HepG2 (cell line): ENCODE measurements around the gene PARVA.

ENCODE experiments used
- ESRRA ChIP-seq: sonication (generic); formaldehyde crosslinking; IDR thresholded peaks from 2 replicates; pipeline ENCODE4 v1.5.1; 2020; ENCODE audit warnings: mild to moderate bottlenecking, low read depth, missing genetic modification reagents
- FOXA1 ChIP-seq, 2 experiments: fragments of 450-650 bp in 1 of 2; sonication (generic) in 1 of 2; formaldehyde crosslinking in 1 of 2; IDR thresholded peaks; 2 replicates each; pipeline versions ENCODE4 v1.4.0 to v1.6.1; 2016 to 2020; ENCODE audit warnings: missing genetic modification reagents in 1 of 2
- IRF2 ChIP-seq: IDR thresholded peaks from 2 replicates; pipeline ENCODE4 v1.6.1; 2018; ENCODE audit warnings: missing genetic modification reagents, missing compliant biosample characterization
- MEIS2 ChIP-seq: sonication (generic); formaldehyde crosslinking; IDR thresholded peaks from 2 replicates; pipeline ENCODE4 v1.9.0; 2021; ENCODE audit warnings: mild to moderate bottlenecking, missing genetic modification reagents
- POLR2A ChIP-seq, 2 experiments: IDR thresholded peaks; 2 replicates each; pipeline ENCODE4 v1.6.1; 2011; ENCODE audit warnings: low read depth in 2 of 2, low read length in 2 of 2, mild to moderate bottlenecking in 1 of 2, moderate library complexity in 1 of 2; ENCODE audit not compliant: insufficient read depth in 1 of 2
- SOX6 ChIP-seq, 2 experiments: fragments of 450-650 bp in 1 of 2; sonication (generic) in 1 of 2; formaldehyde crosslinking in 1 of 2; IDR thresholded peaks; 2 replicates each; pipeline versions ENCODE4 v1.4.0 to v1.6.1; 2017 to 2020; ENCODE audit warnings: antibody characterized with exemption in 1 of 2, mild to moderate bottlenecking in 1 of 2, missing genetic modification reagents in 1 of 2
- YY1 ChIP-seq: IDR thresholded peaks from 2 replicates; pipeline ENCODE4 v1.6.1; 2011; ENCODE audit warnings: low read length, low read depth, moderate library complexity, mild to moderate bottlenecking; ENCODE audit not compliant: insufficient read depth, insufficient replicate concordance
- ZNF34 ChIP-seq: sonication (generic); formaldehyde crosslinking; IDR thresholded peaks from 2 replicates; pipeline ENCODE4 v1.4.0; 2020; ENCODE audit warnings: mild to moderate bottlenecking, missing genetic modification reagents, borderline replicate concordance
- TF ChIP-seq, protein P1 (sequence below): sonication (generic); formaldehyde crosslinking; IDR thresholded peaks from 2 replicates; pipeline ENCODE4 v1.5.0; 2020; ENCODE audit warnings: mild to moderate bottlenecking, missing genetic modification reagents
- TF ChIP-seq, protein P2 (sequence below): IDR thresholded peaks from 2 replicates; pipeline ENCODE4 v1.6.1; 2016; ENCODE audit warnings: missing compliant biosample characterization, missing genetic modification reagents, borderline replicate concordance
- TF ChIP-seq, protein P3 (sequence below): sonication (generic); formaldehyde crosslinking; IDR thresholded peaks from 2 replicates; pipeline ENCODE4 v1.4.0; 2020; ENCODE audit warnings: missing genetic modification reagents

DNA sequence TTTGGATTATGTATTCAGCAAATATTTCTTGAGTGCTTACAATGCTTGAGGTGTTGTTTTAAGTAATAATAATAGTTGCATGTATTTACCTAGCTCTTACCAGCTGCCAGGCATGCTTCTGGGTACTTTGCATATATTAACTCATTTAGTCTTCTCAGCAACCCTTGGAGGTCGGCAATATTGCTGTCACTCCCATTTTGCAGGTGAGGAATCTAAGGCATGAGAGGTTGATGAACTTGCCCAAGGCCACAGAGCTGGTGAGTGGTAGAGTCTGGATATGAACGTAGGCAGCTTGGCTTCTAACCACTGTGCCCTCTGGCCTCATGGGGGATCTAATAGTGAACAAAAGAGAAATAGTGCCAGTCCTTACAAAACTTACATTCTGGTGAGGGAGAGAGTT is 92.9 kb downstream of the PARVA start:
- TF ChIP-seq ZNF34 (CRISPR knock-in tag), result no peak
- no peak for TF ChIP-seq FOXA1 (IDR thresholded peaks at IDR 0.05)
- no peak for TF ChIP-seq FOXA1 (CRISPR knock-in tag; IDR thresholded peaks at IDR 0.05)
- TF ChIP-seq YY1, result no peak
- TF ChIP-seq, protein P1, sequence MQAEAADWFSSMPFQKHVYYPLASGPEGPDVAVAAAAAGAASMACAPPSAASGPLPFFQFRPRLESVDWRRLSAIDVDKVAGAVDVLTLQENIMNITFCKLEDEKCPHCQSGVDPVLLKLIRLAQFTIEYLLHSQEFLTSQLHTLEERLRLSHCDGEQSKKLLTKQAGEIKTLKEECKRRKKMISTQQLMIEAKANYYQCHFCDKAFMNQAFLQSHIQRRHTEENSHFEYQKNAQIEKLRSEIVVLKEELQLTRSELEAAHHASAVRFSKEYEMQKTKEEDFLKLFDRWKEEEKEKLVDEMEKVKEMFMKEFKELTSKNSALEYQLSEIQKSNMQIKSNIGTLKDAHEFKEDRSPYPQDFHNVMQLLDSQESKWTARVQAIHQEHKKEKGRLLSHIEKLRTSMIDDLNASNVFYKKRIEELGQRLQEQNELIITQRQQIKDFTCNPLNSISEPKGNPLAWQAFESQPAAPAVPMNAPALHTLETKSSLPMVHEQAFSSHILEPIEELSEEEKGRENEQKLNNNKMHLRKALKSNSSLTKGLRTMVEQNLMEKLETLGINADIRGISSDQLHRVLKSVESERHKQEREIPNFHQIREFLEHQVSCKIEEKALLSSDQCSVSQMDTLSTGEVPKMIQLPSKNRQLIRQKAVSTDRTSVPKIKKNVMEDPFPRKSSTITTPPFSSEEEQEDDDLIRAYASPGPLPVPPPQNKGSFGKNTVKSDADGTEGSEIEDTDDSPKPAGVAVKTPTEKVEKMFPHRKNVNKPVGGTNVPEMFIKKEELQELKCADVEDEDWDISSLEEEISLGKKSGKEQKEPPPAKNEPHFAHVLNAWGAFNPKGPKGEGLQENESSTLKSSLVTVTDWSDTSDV (CRISPR knock-in tag), result no peak
- no peak for TF ChIP-seq IRF2 (CRISPR knock-in tag)
- no peak for TF ChIP-seq ESRRA (CRISPR knock-in tag)
- no peak for TF ChIP-seq MEIS2 (CRISPR knock-in tag)
- TF ChIP-seq SOX6 (IDR thresholded peaks at IDR 0.05), result no peak
- no peak for TF ChIP-seq SOX6 (CRISPR knock-in tag; IDR thresholded peaks at IDR 0.05)
- TF ChIP-seq, protein P2, sequence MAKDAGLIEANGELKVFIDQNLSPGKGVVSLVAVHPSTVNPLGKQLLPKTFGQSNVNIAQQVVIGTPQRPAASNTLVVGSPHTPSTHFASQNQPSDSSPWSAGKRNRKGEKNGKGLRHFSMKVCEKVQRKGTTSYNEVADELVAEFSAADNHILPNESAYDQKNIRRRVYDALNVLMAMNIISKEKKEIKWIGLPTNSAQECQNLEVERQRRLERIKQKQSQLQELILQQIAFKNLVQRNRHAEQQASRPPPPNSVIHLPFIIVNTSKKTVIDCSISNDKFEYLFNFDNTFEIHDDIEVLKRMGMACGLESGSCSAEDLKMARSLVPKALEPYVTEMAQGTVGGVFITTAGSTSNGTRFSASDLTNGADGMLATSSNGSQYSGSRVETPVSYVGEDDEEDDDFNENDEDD (CRISPR knock-in tag), result no peak
- TF ChIP-seq POLR2A (IDR thresholded peaks at IDR 0.05; ENCODE audit: insufficient read depth in 1 of 2, low read depth in 2 of 2, low read length in 2 of 2), result no peak
- TF ChIP-seq, protein P3, sequence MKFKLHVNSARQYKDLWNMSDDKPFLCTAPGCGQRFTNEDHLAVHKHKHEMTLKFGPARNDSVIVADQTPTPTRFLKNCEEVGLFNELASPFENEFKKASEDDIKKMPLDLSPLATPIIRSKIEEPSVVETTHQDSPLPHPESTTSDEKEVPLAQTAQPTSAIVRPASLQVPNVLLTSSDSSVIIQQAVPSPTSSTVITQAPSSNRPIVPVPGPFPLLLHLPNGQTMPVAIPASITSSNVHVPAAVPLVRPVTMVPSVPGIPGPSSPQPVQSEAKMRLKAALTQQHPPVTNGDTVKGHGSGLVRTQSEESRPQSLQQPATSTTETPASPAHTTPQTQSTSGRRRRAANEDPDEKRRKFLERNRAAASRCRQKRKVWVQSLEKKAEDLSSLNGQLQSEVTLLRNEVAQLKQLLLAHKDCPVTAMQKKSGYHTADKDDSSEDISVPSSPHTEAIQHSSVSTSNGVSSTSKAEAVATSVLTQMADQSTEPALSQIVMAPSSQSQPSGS (CRISPR knock-in tag), result no peak
